ENCODE measurements around the gene FTO.

Gene FTO

DNA sequence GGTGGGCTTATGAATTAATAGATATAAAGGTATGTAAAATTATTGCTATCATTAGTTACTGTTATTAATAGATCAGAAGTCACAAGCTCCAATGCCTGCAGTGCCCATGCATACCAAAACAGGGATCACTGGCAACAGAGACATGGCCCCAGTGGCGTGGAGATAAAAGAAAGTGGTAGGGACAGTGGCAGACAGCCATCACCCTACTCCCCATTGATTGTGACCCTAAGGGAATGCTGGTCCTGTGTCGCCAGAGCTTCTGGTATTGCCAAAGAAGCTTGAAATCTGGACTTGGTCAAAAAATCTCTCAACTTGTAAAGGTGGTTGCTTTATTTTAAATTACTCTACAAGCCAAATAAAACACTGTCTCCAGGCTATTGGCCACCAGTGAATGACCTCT, 303.5 kb downstream of the FTO start:
- DNase-seq (ENCODE audit: low read depth in 2 of 2), result no peak
- TF ChIP-seq, protein P1, sequence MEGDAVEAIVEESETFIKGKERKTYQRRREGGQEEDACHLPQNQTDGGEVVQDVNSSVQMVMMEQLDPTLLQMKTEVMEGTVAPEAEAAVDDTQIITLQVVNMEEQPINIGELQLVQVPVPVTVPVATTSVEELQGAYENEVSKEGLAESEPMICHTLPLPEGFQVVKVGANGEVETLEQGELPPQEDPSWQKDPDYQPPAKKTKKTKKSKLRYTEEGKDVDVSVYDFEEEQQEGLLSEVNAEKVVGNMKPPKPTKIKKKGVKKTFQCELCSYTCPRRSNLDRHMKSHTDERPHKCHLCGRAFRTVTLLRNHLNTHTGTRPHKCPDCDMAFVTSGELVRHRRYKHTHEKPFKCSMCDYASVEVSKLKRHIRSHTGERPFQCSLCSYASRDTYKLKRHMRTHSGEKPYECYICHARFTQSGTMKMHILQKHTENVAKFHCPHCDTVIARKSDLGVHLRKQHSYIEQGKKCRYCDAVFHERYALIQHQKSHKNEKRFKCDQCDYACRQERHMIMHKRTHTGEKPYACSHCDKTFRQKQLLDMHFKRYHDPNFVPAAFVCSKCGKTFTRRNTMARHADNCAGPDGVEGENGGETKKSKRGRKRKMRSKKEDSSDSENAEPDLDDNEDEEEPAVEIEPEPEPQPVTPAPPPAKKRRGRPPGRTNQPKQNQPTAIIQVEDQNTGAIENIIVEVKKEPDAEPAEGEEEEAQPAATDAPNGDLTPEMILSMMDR (IDR thresholded peaks at IDR 0.05; ENCODE audit: low read depth, low read length), result no peak
- H3K4me3 ChIP-seq (replicated peaks in 1 of 2; ENCODE audit: low read depth in 2 of 2, low read length in 2 of 2), result no peak overlapping the region

DNA sequence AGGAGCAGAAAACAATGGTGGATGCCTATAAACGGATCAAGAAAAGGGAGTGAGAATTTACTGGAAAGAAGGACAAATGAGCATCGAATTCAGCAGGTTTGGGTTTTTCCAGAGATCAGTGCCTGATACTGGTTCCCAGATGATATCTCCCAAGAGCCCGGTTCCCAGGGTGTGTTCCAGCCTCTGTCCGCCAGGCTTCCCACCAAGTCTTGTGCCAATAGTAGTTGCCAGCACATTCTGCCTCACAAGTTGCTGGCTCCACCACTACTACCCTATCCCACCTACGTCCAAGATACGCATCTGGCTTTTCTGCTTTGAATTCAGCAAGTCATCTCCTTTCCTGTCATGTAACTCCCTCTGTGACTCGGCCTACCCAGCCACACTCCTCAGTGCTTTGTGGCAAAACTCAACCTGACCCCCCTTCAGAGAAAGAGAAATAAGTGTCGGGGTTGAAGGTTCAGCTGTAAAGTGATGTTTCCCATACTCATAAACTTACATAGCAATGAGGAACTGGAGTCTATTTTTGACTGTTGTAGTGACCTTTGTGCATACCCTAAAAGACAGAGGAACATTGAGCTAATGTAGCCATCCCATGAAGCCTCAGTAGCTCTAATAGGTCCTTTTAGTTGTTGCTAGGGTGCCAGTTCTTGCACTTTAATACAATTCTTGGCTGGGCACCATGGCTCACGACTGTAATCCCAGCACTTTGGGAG, 305.7 kb downstream of the FTO start:
- DNase-seq (ENCODE audit: low read depth in 2 of 2), result no peak

DNA sequence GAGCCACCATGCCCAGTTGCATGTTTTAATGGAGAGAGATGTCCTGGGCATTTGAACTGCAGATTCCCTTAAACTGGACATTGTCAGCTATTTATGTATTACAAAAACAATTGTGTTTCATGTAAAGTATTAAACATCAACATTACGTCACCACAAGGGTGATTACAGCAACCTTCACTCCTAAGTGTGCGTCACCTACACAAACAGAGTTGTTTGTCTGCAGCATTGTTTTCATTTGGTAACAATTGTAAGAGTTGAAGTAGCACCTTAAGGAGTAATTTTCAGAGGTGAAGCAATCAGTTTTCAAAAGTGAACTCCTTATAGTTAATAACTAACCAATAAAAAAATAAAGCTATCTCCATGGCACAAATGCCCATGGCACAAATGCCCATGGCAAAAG, 311.2 kb downstream of the FTO start:
- H3K4me3 ChIP-seq (replicated peaks in 1 of 2; ENCODE audit: low read depth in 2 of 2, low read length in 2 of 2), result no peak overlapping the region
- DNase-seq (ENCODE audit: low read depth in 2 of 2), result no peak
- TF ChIP-seq, protein P1 (IDR thresholded peaks at IDR 0.05; ENCODE audit: low read depth, low read length), result no peak

More for the DNA sequence above, 305.7 kb downstream of the FTO start:
- TF ChIP-seq, protein P1 (IDR thresholded peaks at IDR 0.05; ENCODE audit: low read depth, low read length), result no peak
- H3K4me3 ChIP-seq (replicated peaks in 1 of 2; ENCODE audit: low read depth in 2 of 2, low read length in 2 of 2), result no peak overlapping the region

DNA sequence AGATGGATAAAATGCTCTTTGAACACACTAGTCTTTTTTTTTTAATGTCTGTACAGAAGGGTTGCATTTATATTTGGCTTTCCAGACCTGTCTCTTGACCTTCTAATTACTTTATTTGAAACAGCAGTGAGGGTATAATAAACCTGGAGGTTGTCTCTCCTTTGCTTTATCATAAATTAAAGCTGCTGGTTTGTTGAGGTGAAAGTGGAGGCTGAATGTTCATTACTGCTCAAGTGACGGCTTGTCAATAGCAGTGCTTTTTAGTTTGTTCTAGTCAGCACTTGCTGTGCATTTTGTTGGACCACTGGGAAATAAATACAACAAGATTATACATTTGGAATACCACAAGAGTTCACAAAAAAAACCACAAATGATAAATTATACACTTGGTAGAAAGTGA, 318.4 kb downstream of the FTO start:
- no peak overlapping the region for H3K4me3 ChIP-seq (replicated peaks in 1 of 2; ENCODE audit: low read depth in 2 of 2, low read length in 2 of 2)
- no peak for DNase-seq (ENCODE audit: low read depth in 2 of 2)
- TF ChIP-seq, protein P1 (IDR thresholded peaks at IDR 0.05; ENCODE audit: low read depth, low read length), result no peak

DNA sequence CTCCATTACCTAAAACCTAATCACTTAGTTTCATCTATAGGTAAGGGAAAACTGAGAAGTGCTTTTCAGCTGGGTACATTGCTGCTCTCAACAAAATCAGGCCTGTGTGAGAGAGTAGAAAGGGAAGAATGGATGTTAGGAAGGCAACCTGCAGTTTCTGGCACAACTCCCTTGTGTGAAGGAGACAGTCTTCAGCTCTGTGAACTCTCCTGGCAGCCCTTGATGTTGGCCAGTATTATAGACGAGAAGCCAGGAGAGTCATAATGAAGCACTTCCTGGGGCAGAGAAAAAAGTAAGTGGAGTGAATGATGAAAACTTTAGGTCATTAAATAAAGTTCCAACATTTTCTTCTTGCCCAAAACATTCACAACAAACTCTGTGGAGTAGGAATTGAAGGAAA, 322.5 kb downstream of the FTO start:
- DNase-seq (ENCODE audit: low read depth in 2 of 2), result peak; percentile 23 to 34
- TF ChIP-seq, protein P1 (IDR thresholded peaks at IDR 0.05; ENCODE audit: low read depth, low read length), result no peak
- H3K4me3 ChIP-seq (replicated peaks in 1 of 2; ENCODE audit: low read depth in 2 of 2, low read length in 2 of 2), result no peak overlapping the region

DNA sequence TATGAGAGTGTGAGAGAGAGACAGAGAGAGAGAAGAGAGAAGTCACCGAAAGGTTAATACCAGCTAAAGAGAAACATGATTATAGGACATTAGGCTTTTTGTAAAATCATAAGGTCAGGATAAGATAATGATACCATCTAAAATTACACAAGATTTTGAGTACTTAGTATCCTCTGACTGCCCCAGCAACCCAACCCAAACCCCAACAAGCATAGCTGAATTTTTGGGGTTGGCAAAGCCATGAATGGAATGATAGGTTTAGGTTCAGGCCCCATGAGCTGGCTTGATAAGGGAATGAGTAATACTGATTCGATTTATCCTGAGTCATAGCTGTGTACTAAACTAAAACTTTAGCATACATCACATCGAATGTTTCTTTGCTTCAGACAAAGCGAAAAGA, 323.1 kb downstream of the FTO start:
- peak; percentile 68 to 75 for DNase-seq (ENCODE audit: low read depth in 2 of 2)
- TF ChIP-seq, protein P1 (IDR thresholded peaks at IDR 0.05; ENCODE audit: low read depth, low read length), result no peak
- no peak overlapping the region for H3K4me3 ChIP-seq (replicated peaks in 1 of 2; ENCODE audit: low read depth in 2 of 2, low read length in 2 of 2)

DNA sequence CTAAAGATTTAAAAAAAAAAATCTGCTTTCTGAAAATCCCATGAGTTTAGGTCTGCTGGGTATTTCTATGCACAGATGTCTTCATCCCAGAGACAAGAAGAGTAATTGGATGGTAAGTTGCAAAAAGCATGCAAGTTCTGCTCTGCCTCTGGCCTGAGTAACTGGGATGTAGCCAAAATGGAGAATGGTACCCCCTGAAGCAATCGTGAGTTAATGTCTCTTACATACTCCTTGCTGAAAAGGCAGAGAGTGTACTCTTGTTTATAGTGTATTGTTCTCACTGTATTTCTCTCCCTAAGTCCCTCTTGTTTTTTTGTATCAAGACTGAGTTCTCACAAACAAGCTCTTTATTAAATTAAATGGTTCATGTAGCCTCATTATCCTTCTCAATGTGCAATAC, 323.6 kb downstream of the FTO start:
- peak; percentile 54 to 58 for DNase-seq (ENCODE audit: low read depth in 2 of 2)
- H3K4me3 ChIP-seq (replicated peaks in 1 of 2; ENCODE audit: low read depth in 2 of 2, low read length in 2 of 2), result no peak overlapping the region
- TF ChIP-seq, protein P1 (IDR thresholded peaks at IDR 0.05; ENCODE audit: low read depth, low read length), result no peak
